ENCODE measurements around the gene MYOD1. TPM values are rescaled to one million over a fixed set of nuclear protein-coding genes. Genes with fewer than 3 reads are reported as not detected.

MYOD1 gene
- total and polyA plus RNA-seq, 9 donors = not detected

- H3K27me3 ChIP-seq = no peaks in the 10 kb centered on the region
- H3K36me3 ChIP-seq = no peaks in the 10 kb centered on the region
- intact Hi-C loops (cut with DNase I) = loop anchor here in 1 of 4 donors (5.0 kb wide), 1 partner anchor 48 kb away; no protein-coding TSS in a partner anchor
- 2% methylated on average over 24 of the region's 24 CpGs for WGBS, 3 donors
- H3K4me3 ChIP-seq = no peak overlapping the region
- DNase-seq = no peak
- no peak overlapping the region for H3K27ac ChIP-seq
- H3K9me3 ChIP-seq = no peaks in the 10 kb centered on the region
- H3K4me1 ChIP-seq (ENCODE audit: insufficient read depth) = no peaks in the 10 kb centered on the region
- TF ChIP-seq EP300 (IDR thresholded peaks at IDR 0.05) (no peak), POLR2A (IDR thresholded peaks at IDR 0.05) (no peak), CTCF (IDR thresholded peaks at IDR 0.05) (no peak)
These were observed 1.4 kb downstream of the MYOD1 start for GRCh38 chr11:17720796-17721171.

GRCh38 chr11:17721242-17721999, 2.0 kb downstream of the MYOD1 start:
- Histone ChIP-seq H3K4me3 (no peak overlapping the region), H3K27me3 (no peaks in the 10 kb centered on the region), H3K4me1 (ENCODE audit: insufficient read depth) (no peaks in the 10 kb centered on the region), H3K36me3 (no peaks in the 10 kb centered on the region), H3K27ac (no peak overlapping the region), H3K9me3 (no peaks in the 10 kb centered on the region)
- DNase-seq = no peak
- intact Hi-C loops (cut with DNase I) = loop anchor here in 1 of 4 donors (5.0 kb wide), 1 partner anchor 49 kb away; no protein-coding TSS in a partner anchor
- WGBS, 3 donors = 5% methylated on average over 54 to 56 of the region's 56 CpGs
- TF ChIP-seq EP300 (IDR thresholded peaks at IDR 0.05) = no peak
- TF ChIP-seq CTCF (IDR thresholded peaks at IDR 0.05) = no peak
- no peak for TF ChIP-seq POLR2A (IDR thresholded peaks at IDR 0.05)

- WGBS, 3 donors = 9 to 10% (median 10%) methylated on average over 25 of the region's 25 CpGs
- no peaks in the 10 kb centered on the region for H3K9me3 ChIP-seq
- no peaks in the 10 kb centered on the region for H3K27me3 ChIP-seq
- no peak overlapping the region for H3K27ac ChIP-seq
- TF ChIP-seq EP300 (IDR thresholded peaks at IDR 0.05) (no peak), CTCF (IDR thresholded peaks at IDR 0.05) (no peak), POLR2A (IDR thresholded peaks at IDR 0.05) (no peak)
- H3K36me3 ChIP-seq = no peaks in the 10 kb centered on the region
- no peaks in the 10 kb centered on the region for H3K4me1 ChIP-seq (ENCODE audit: insufficient read depth)
- DNase-seq = no peak
- intact Hi-C loops (cut with DNase I) = loop anchor here in 1 of 4 donors (5.0 kb wide), 1 partner anchor 50 kb away; no protein-coding TSS in a partner anchor
- H3K4me3 ChIP-seq = no peak overlapping the region
These were observed 2.8 kb downstream of the MYOD1 start for GRCh38 chr11:17722000-17722643.

- Histone ChIP-seq H3K36me3 (no peaks in the 10 kb centered on the region), H3K4me1 (ENCODE audit: insufficient read depth) (no peaks in the 10 kb centered on the region), H3K27ac (no peak overlapping the region), H3K4me3 (no peak overlapping the region), H3K9me3 (no peaks in the 10 kb centered on the region), H3K27me3 (no peaks in the 10 kb centered on the region)
- no peak for DNase-seq
- intact Hi-C loops (cut with DNase I) = loop anchor here in 1 of 4 donors (5.0 kb wide), 1 partner anchor 52 kb away; no protein-coding TSS in a partner anchor
- TF ChIP-seq EP300 (IDR thresholded peaks at IDR 0.05) (no peak), CTCF (IDR thresholded peaks at IDR 0.05) (no peak), POLR2A (IDR thresholded peaks at IDR 0.05) (no peak)
- WGBS, 3 donors = 72 to 77% (median 75%) methylated on average over 10 of the region's 10 CpGs
These were observed 4.9 kb downstream of the MYOD1 start for GRCh38 chr11:17724020-17724908.

Data from ovary (tissue), 9 donors.